Tibial artery (tissue), 4 donors: Measurements from ENCODE around the gene TMEM18.

Experiments
- DNase-seq, 2 donors: peaks; one replicate each; pipeline ENCODE4 v3.0.0-alpha.2; 2019
- H3K27ac ChIP-seq, 2 donors: fragments of 200-600 bp; sonication (generic) in 1 of 2; 1 replicate in 1 of 2; 2 replicates in 1 of 2; pipeline ENCODE4 v1.5.1; 2018 to 2019; ENCODE audit warnings: mild to moderate bottlenecking in 1 of 2
- H3K27me3 ChIP-seq, 2 donors: fragments of 200-600 bp; sonication (generic) in 1 of 2; one replicate each; pipeline versions ENCODE4 v1.5.1 to v1.6.0; 2016 to 2019
- H3K36me3 ChIP-seq, 3 donors: fragments of 200-600 bp; sonication (generic) in 2 of 3; one replicate each; pipeline ENCODE4 v1.5.1; 2016 to 2019; ENCODE audit warnings: mild to moderate bottlenecking in 2 of 3
- H3K4me1 ChIP-seq, 4 donors: fragments of 200-600 bp; sonication (generic) in 2 of 4; 1 replicate in 3 of 4; 2 replicates in 1 of 4; pipeline ENCODE4 v1.5.1; 2016 to 2019
- H3K4me3 ChIP-seq, 2 donors: fragments of 200-600 bp; sonication (generic) in 1 of 2; 1 replicate in 1 of 2; 2 replicates in 1 of 2; pipeline ENCODE4 v1.5.1; 2018 to 2019; ENCODE audit warnings: mild to moderate bottlenecking in 2 of 2
- H3K9me3 ChIP-seq, 3 donors: fragments of 200-600 bp; sonication (generic) in 1 of 3; one replicate each; pipeline ENCODE4 v1.5.1; 2016 to 2019
- CTCF ChIP-seq, 2 experiments: fragments of 200-600 bp in 1 of 2; fragments of 450-650 bp in 1 of 2; IDR thresholded peaks; one replicate each; pipeline ENCODE4 v1.5.1; 2017 to 2019; ENCODE audit warnings: antibody characterized with exemption in 2 of 2, mild to moderate bottlenecking in 1 of 2, moderate library complexity in 1 of 2
- intact Hi-C: fragments of 100-400 bp; cut with DNase I; formaldehyde crosslinking; loops from one replicate; pipeline ENCODE4 v1.15.0; 2023; ENCODE audit warnings: low total_unique reads

Gene TMEM18

GRCh38 chr2:620471-621302, 56.5 kb downstream of the TMEM18 start:
- Histone ChIP-seq H3K36me3 (no peaks in the 10 kb centered on the region), H3K27me3 (no peaks in the 10 kb centered on the region), H3K9me3 (peaks cover 4 to 13% (median 8%) of the 10 kb centered on the region in 3 donors), H3K4me3 (no peak overlapping the region), H3K27ac (no peak overlapping the region), H3K4me1 (no peaks in the 10 kb centered on the region)
- no peak for DNase-seq
- TF ChIP-seq CTCF (IDR thresholded peaks at IDR 0.05): no peak
- intact Hi-C loops: no loop called here

- no peak for TF ChIP-seq CTCF (IDR thresholded peaks at IDR 0.05)
- no peaks in the 10 kb centered on the region for H3K4me1 ChIP-seq
- peaks cover 4 to 13% (median 8%) of the 10 kb centered on the region in 3 donors for H3K9me3 ChIP-seq
- no peak for DNase-seq
- intact Hi-C loops: no loop called here
- no peak overlapping the region for H3K4me3 ChIP-seq
- H3K27me3 ChIP-seq: no peaks in the 10 kb centered on the region
- no peak overlapping the region for H3K27ac ChIP-seq
- no peaks in the 10 kb centered on the region for H3K36me3 ChIP-seq
Observed at GRCh38 chr2:620004-620403, 57.2 kb downstream of the TMEM18 start.

- Histone ChIP-seq H3K27me3 (no peaks in the 10 kb centered on the region), H3K4me3 (no peak overlapping the region), H3K4me1 (no peaks in the 10 kb centered on the region), H3K36me3 (no peaks in the 10 kb centered on the region), H3K27ac (no peak overlapping the region), H3K9me3 (peaks cover 4 to 13% (median 8%) of the 10 kb centered on the region in 3 donors)
- intact Hi-C loops: no loop called here
- TF ChIP-seq CTCF (IDR thresholded peaks at IDR 0.05): no peak
- no peak for DNase-seq
Observed at GRCh38 chr2:618422-618990, 58.7 kb downstream of the TMEM18 start.

- no peaks in the 10 kb centered on the region for H3K27me3 ChIP-seq
- peaks cover 4 to 13% (median 8%) of the 10 kb centered on the region in 3 donors for H3K9me3 ChIP-seq
- intact Hi-C loops: no loop called here
- DNase-seq: no peak
- H3K4me1 ChIP-seq: no peaks in the 10 kb centered on the region
- H3K4me3 ChIP-seq: no peak overlapping the region
- no peak for TF ChIP-seq CTCF (IDR thresholded peaks at IDR 0.05)
- H3K36me3 ChIP-seq: no peaks in the 10 kb centered on the region
- H3K27ac ChIP-seq: no peak overlapping the region
Observed at GRCh38 chr2:618005-618404, 59.2 kb downstream of the TMEM18 start.
